ENCODE data around the gene KIRREL2. TPM values are rescaled to one million over a fixed set of nuclear protein-coding genes. Genes with fewer than 3 reads are reported as not detected.

The KIRREL2 gene
- total RNA-seq, 1 donor from 2014 or later, result 0.18 TPM

DNA sequence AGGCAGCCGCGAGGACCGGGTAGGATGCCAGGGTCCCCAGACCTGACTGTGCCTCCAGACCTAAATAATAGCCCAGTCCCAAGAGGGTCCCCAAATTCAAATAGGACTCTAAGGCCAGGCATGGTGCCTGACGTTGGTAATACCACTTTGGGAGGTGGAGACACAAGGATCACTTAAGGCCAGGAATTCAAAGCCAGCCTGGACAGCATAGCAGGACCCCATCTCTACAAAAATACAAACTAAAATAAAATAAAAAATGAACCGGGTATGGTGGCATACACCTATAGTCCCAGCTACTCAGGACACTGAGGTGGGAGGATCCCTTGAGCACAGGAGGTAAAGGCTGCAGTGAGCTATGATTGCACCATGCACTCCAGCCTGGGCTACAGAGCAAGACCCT is 6.3 kb downstream of the KIRREL2 start:
- Histone ChIP-seq H3K27me3 (ENCODE audit: insufficient read depth, low read length) (peaks cover 22% of the 10 kb centered on the region), H3K4me1 (ENCODE audit: insufficient read depth, low read length) (no peaks in the 10 kb centered on the region), H3K79me2 (ENCODE audit: insufficient read depth, low read length) (no peaks in the 10 kb centered on the region), H3K36me3 (ENCODE audit: insufficient read depth, low read length) (no peaks in the 10 kb centered on the region), H3K4me2 (ENCODE audit: low read length) (no peak overlapping the region), H3K4me3 (ENCODE audit: insufficient read depth, low read depth, low read length) (no peak overlapping the region), H3K27ac (ENCODE audit: low read depth, low read length) (no peak overlapping the region), H3K9me3 (ENCODE audit: insufficient read depth, low read depth, low read length) (no peaks in the 10 kb centered on the region), H3K9ac (ENCODE audit: low read length) (no peak overlapping the region), H4K20me1 (ENCODE audit: insufficient read depth, low read length) (no peaks in the 10 kb centered on the region), H2AFZ (ENCODE audit: low read depth, low read length) (no peak overlapping the region)
- Mint-ChIP-seq H3K36me3 (ENCODE audit: low read depth, unreplicated experiment) (peaks cover 5% of the 10 kb centered on the region), H3K4me1 (ENCODE audit: low read depth, unreplicated experiment) (no peaks in the 10 kb centered on the region), H3K9me3 (ENCODE audit: unreplicated experiment) (no peaks in the 10 kb centered on the region), H3K4me3 (ENCODE audit: unreplicated experiment) (no peak overlapping the region), H3K27ac (ENCODE audit: unreplicated experiment) (no peak overlapping the region), H3K27me3 (ENCODE audit: low read depth, unreplicated experiment) (peaks cover 71% of the 10 kb centered on the region)
- FAIRE-seq (no peak), DNase-seq (ENCODE audit: low read depth) (no peak)
- TF ChIP-seq EZH2 (IDR thresholded peaks at IDR 0.05; ENCODE audit: insufficient read depth, low read length), result no peak
- TF ChIP-seq, protein P1, sequence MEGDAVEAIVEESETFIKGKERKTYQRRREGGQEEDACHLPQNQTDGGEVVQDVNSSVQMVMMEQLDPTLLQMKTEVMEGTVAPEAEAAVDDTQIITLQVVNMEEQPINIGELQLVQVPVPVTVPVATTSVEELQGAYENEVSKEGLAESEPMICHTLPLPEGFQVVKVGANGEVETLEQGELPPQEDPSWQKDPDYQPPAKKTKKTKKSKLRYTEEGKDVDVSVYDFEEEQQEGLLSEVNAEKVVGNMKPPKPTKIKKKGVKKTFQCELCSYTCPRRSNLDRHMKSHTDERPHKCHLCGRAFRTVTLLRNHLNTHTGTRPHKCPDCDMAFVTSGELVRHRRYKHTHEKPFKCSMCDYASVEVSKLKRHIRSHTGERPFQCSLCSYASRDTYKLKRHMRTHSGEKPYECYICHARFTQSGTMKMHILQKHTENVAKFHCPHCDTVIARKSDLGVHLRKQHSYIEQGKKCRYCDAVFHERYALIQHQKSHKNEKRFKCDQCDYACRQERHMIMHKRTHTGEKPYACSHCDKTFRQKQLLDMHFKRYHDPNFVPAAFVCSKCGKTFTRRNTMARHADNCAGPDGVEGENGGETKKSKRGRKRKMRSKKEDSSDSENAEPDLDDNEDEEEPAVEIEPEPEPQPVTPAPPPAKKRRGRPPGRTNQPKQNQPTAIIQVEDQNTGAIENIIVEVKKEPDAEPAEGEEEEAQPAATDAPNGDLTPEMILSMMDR (IDR thresholded peaks at IDR 0.05; ENCODE audit: insufficient read depth, low read depth, low read length), result no peak

DNA sequence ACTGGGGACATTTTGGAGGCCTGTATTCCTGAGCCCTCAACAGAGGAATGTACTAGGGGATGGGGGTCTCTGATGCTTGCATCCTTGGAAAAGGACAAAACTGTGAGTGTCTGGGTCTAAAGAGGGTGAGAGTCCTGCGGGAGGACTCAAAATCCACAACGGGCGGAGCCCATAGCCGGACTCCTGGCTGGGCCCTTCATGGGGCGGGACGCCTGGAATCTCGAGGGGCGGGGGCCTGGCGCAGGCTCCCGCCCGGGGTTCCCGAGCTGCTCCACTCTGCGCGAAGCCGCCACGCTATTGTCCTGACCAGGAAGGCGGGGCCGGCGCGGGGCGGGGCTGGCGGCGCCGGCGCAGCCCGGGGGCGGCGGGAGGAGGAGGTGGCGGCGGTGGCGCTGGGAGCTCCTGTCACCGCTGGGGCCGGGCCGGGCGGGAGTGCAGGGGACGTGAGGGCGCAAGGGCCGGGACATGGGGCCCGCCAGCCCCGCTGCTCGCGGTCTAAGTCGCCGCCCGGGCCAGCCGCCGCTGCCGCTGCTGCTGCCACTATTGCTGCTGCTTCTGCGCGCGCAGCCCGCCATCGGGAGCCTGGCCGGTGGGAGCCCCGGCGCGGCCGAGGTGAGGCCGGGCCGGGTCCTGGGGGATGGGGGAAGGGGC is 11.6 kb downstream of the KIRREL2 start, which contains the start of gene APLP1:
Gene APLP1 (plus strand): TSS at position 403 of the 651 bp plus-strand sequence. CDS start 63 bp downstream, at position 466.
- H3K27ac Mint-ChIP-seq (ENCODE audit: unreplicated experiment), result peak within 1 kb of the TSS; percentile 53
- H2AFZ ChIP-seq (ENCODE audit: low read depth, low read length), result peak within 1 kb of the TSS; percentile 60
- DNase-seq (ENCODE audit: low read depth), result peak; percentile 15
- no peaks in the 10 kb centered on the region for H3K9me3 ChIP-seq (ENCODE audit: insufficient read depth, low read depth, low read length)
- H3K4me3 ChIP-seq (ENCODE audit: insufficient read depth, low read depth, low read length), result peak within 1 kb of the TSS; percentile 50
- H3K9ac ChIP-seq (ENCODE audit: low read length), result peak within 1 kb of the TSS; percentile 27
- no peaks in the 10 kb centered on the region for H3K4me1 Mint-ChIP-seq (ENCODE audit: low read depth, unreplicated experiment)
- H3K79me2 ChIP-seq (ENCODE audit: insufficient read depth, low read length), result no peaks in the 10 kb centered on the region
- no peak for FAIRE-seq
- peaks cover 8% of the 10 kb centered on the region for H3K4me1 ChIP-seq (ENCODE audit: insufficient read depth, low read length)
- H3K27ac ChIP-seq (ENCODE audit: low read depth, low read length), result no peak within 1 kb of the TSS
- H4K20me1 ChIP-seq (ENCODE audit: insufficient read depth, low read length), result peaks cover 5% of the 10 kb centered on the region
- peaks cover 4% of the 10 kb centered on the region for H3K36me3 Mint-ChIP-seq (ENCODE audit: low read depth, unreplicated experiment)
- no peaks in the 10 kb centered on the region for H3K36me3 ChIP-seq (ENCODE audit: insufficient read depth, low read length)
- peak within 1 kb of the TSS; percentile 85 for H3K4me3 Mint-ChIP-seq (ENCODE audit: unreplicated experiment)
- H3K27me3 ChIP-seq (ENCODE audit: insufficient read depth, low read length), result peaks cover 5% of the 10 kb centered on the region
- TF ChIP-seq EZH2 (IDR thresholded peaks at IDR 0.05; ENCODE audit: insufficient read depth, low read length), result no peak
- no peaks in the 10 kb centered on the region for H3K9me3 Mint-ChIP-seq (ENCODE audit: unreplicated experiment)
- peaks cover 33% of the 10 kb centered on the region for H3K27me3 Mint-ChIP-seq (ENCODE audit: low read depth, unreplicated experiment)
- peak within 1 kb of the TSS; percentile 91 for H3K4me2 ChIP-seq (ENCODE audit: low read length)

DNA sequence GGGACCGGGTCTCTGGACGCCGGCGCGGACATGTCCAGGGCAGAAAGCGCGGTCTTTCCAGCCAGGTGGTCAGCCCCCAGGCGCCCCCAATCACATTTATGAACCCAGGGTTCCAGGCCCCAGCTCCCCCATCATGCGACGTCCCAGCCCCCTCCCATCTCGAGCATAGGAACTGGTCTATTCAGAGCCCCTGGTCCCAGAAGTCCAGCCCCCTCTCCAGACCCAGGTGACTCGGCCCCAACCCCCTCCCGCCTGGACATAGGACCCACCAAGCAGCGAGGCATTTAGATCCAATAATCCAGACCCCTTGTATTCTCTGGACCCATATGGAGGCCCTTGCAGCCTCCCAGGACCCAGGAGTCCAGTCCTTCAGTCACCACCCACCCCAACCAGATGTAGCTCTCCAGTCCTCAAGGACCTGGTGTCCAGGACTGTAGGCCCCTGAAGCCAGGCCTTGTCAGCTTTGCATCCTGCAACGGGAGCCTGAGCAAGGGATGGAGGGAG is 12.2 kb downstream of the KIRREL2 start:
- Histone ChIP-seq H3K79me2 (ENCODE audit: insufficient read depth, low read length) (no peaks in the 10 kb centered on the region), H3K36me3 (ENCODE audit: insufficient read depth, low read length) (no peaks in the 10 kb centered on the region), H3K4me2 (ENCODE audit: low read length) (peak overlapping the region; percentile 91), H3K9ac (ENCODE audit: low read length) (peak overlapping the region; percentile 27), H4K20me1 (ENCODE audit: insufficient read depth, low read length) (peaks cover 5% of the 10 kb centered on the region), H3K4me1 (ENCODE audit: insufficient read depth, low read length) (peaks cover 8% of the 10 kb centered on the region), H3K9me3 (ENCODE audit: insufficient read depth, low read depth, low read length) (no peaks in the 10 kb centered on the region), H3K4me3 (ENCODE audit: insufficient read depth, low read depth, low read length) (peak overlapping the region; percentile 50), H3K27ac (ENCODE audit: low read depth, low read length) (no peak overlapping the region), H2AFZ (ENCODE audit: low read depth, low read length) (peak overlapping the region; percentile 30), H3K27me3 (ENCODE audit: insufficient read depth, low read length) (peaks cover 5% of the 10 kb centered on the region)
- Mint-ChIP-seq H3K36me3 (ENCODE audit: low read depth, unreplicated experiment) (peaks cover 5% of the 10 kb centered on the region), H3K4me1 (ENCODE audit: low read depth, unreplicated experiment) (no peaks in the 10 kb centered on the region), H3K4me3 (ENCODE audit: unreplicated experiment) (peak overlapping the region; percentile 85), H3K27me3 (ENCODE audit: low read depth, unreplicated experiment) (peaks cover 35% of the 10 kb centered on the region), H3K27ac (ENCODE audit: unreplicated experiment) (no peak overlapping the region), H3K9me3 (ENCODE audit: unreplicated experiment) (no peaks in the 10 kb centered on the region)
- DNase-seq (ENCODE audit: low read depth), result no peak
- TF ChIP-seq, protein P1 (IDR thresholded peaks at IDR 0.05; ENCODE audit: insufficient read depth, low read depth, low read length), result no peak
- TF ChIP-seq EZH2 (IDR thresholded peaks at IDR 0.05; ENCODE audit: insufficient read depth, low read length), result no peak
- FAIRE-seq, result no peak

All from astrocyte (in vitro differentiated cells and primary cell).